HG03432 (cell line): ENCODE measurements around the gene SNED1.
A peak's percentile ranks its signal among the peaks of the same experiment; 100 is the strongest.
"Not testable (repeated sequence)": the region's sequence is repeated elsewhere in the genome, so short reads cannot be mapped to it uniquely, and the experiment has no call there.

ENCODE experiments used
- ATAC-seq: cut with Tn5 transposase; IDR thresholded peaks from one replicate; pipeline ENCODE4 v1.9.1; 2021; ENCODE audit warnings: mild to moderate bottlenecking, moderate library complexity; ENCODE audit not compliant: unreplicated experiment

The SNED1 gene

GRCh38 chr2:241104611-241105010, 106.2 kb downstream of the SNED1 start:
- not testable (repeated sequence) for ATAC-seq

- ATAC-seq, result no peak
These were observed 107.2 kb downstream of the SNED1 start for GRCh38 chr2:241105641-241106040.

- no peak for ATAC-seq
These were observed 108.8 kb downstream of the SNED1 start for GRCh38 chr2:241107031-241107783.

GRCh38 chr2:241108271-241109209, 110.1 kb downstream of the SNED1 start:
- ATAC-seq, result no peak

GRCh38 chr2:241109210-241110088, 111.0 kb downstream of the SNED1 start:
- ATAC-seq, result no peak

GRCh38 chr2:241110089-241110606, 111.7 kb downstream of the SNED1 start:
- ATAC-seq, result no peak

- peak; percentile 53 for ATAC-seq
These were observed 112.4 kb downstream of the SNED1 start for GRCh38 chr2:241110607-241111439.

- ATAC-seq, result peak; percentile 50
These were observed 113.0 kb downstream of the SNED1 start for GRCh38 chr2:241111440-241111805.

GRCh38 chr2:241112046-241112445, 113.6 kb downstream of the SNED1 start:
- no peak for ATAC-seq

- no peak for ATAC-seq
These were observed 114.2 kb downstream of the SNED1 start for GRCh38 chr2:241112592-241112991.

- ATAC-seq, result no peak
These were observed 116.4 kb downstream of the SNED1 start for GRCh38 chr2:241114836-241115235.

- ATAC-seq, result no peak
These were observed 116.9 kb downstream of the SNED1 start for GRCh38 chr2:241115361-241115760.

- ATAC-seq, result no peak
These were observed 118.5 kb downstream of the SNED1 start for GRCh38 chr2:241116606-241117560.

GRCh38 chr2:241118737-241119505, 120.5 kb downstream of the SNED1 start:
- no peak for ATAC-seq

GRCh38 chr2:241120440-241120839, 122.0 kb downstream of the SNED1 start:
- no peak for ATAC-seq

- ATAC-seq, result no peak
These were observed 122.6 kb downstream of the SNED1 start for GRCh38 chr2:241121008-241121407.

GRCh38 chr2:241122376-241123002, 124.1 kb downstream of the SNED1 start:
- ATAC-seq, result no peak
